GM12864 (cell line): ENCODE measurements around the gene FRMD4B.

Source experiments
- DNase-seq: peaks from one replicate; pipeline ENCODE4 v3.0.0-alpha.2; 2011; ENCODE audit warnings: low read depth
- H3K4me3 ChIP-seq: 2 replicates; pipeline ENCODE4 v1.5.1; 2011; ENCODE audit warnings: mild to moderate bottlenecking, low read depth, low read length, control low read depth
- TF ChIP-seq, protein P1 (sequence below): IDR thresholded peaks from 2 replicates; pipeline ENCODE4 v1.5.1; 2011; ENCODE audit warnings: low read depth, mild to moderate bottlenecking, moderate library complexity, low read length, control low read depth, inconsistent platforms; ENCODE audit errors: missing control alignments

FRMD4B gene

DNA sequence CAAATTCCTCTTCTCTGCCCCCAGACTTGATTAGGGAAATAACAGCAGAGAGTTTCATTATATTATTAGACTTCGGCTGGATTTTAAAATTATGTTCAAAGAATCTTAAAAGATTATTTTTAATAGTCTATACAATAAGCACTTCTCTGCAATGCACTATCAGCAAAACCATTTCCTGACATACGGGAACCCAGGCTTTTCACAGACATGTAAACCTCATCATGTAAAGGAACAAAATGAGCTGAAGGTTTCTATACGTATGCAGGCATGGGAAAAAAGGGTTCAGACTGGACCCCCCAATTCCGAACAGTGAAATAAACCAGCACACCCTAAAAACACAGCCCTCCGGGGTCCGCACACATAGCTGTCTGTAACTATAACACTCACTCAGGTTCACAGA, 185.9 kb downstream of the FRMD4B start:
- DNase-seq = no peak
- TF ChIP-seq, protein P1, sequence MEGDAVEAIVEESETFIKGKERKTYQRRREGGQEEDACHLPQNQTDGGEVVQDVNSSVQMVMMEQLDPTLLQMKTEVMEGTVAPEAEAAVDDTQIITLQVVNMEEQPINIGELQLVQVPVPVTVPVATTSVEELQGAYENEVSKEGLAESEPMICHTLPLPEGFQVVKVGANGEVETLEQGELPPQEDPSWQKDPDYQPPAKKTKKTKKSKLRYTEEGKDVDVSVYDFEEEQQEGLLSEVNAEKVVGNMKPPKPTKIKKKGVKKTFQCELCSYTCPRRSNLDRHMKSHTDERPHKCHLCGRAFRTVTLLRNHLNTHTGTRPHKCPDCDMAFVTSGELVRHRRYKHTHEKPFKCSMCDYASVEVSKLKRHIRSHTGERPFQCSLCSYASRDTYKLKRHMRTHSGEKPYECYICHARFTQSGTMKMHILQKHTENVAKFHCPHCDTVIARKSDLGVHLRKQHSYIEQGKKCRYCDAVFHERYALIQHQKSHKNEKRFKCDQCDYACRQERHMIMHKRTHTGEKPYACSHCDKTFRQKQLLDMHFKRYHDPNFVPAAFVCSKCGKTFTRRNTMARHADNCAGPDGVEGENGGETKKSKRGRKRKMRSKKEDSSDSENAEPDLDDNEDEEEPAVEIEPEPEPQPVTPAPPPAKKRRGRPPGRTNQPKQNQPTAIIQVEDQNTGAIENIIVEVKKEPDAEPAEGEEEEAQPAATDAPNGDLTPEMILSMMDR = no peak
- H3K4me3 ChIP-seq = no peak overlapping the region

DNA sequence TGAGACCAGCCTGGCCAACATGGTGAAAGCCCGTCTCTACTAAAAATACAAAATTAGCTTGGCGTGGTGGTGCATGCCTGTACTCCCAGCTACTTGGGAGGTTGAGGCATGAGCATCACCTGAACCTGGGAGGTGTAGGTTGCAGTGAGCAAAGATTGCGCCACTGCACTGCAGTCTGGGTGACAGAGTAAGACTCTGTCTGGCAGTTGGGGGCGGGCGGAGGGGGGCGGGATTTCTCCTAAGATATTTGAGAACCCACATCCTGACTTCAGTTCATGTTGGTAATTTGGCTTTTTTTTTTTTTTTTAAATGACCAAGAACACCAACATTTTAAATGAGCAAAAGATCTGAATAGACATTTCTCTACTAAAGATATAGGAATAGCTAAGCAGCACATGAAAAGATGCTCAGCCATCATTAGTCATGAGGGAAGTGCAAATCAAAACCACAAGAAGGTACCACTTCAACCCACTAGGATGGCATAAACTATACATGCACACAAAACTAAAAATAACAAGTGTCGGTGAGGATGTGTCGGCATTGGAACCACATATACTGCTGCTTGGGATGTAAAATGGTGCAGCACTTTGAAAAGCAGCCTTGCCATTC, 187.9 kb downstream of the FRMD4B start:
- DNase-seq = no peak
- TF ChIP-seq, protein P1 = no peak
- H3K4me3 ChIP-seq = no peak overlapping the region

DNA sequence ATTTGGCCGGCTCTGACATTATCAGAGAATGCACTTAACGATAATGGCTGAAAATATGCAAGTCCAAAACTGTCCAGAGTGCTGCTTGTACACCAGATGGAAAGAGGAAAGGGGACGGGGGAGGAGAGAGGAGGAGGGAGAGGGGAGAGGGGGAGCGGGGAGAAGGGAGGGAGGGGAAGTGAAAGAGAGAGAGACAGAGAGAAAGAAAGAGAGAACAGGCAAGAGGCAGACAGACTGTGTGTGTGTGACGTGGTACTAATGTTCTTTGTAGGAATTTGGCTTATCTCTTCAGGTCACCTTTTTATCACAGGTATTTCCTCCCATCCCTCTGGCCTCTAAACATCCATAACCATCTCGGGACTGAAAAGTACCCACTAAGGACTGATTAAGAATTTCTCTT, 188.4 kb downstream of the FRMD4B start:
- no peak overlapping the region for H3K4me3 ChIP-seq
- no peak for DNase-seq
- TF ChIP-seq, protein P1 = no peak

DNA sequence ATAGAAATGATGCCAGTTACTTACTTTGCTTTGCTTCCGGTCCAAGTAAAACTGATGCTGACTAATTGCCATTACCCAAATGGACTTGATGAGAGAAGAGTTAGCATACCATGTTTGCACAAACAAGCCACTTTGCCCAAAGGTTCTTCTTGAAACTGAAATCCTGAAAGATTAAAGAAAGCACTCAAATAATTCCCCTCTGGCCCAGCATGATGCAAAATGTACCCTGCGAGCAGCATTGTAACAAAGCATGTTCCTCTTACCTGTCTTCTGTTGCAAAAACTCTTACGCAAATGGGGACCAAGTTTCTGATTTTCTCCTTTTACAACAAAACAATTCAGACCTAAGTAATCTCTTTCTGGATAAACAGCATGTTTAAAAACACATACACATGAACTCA, 189.0 kb downstream of the FRMD4B start:
- H3K4me3 ChIP-seq = no peak overlapping the region
- no peak for DNase-seq
- TF ChIP-seq, protein P1 = no peak

DNA sequence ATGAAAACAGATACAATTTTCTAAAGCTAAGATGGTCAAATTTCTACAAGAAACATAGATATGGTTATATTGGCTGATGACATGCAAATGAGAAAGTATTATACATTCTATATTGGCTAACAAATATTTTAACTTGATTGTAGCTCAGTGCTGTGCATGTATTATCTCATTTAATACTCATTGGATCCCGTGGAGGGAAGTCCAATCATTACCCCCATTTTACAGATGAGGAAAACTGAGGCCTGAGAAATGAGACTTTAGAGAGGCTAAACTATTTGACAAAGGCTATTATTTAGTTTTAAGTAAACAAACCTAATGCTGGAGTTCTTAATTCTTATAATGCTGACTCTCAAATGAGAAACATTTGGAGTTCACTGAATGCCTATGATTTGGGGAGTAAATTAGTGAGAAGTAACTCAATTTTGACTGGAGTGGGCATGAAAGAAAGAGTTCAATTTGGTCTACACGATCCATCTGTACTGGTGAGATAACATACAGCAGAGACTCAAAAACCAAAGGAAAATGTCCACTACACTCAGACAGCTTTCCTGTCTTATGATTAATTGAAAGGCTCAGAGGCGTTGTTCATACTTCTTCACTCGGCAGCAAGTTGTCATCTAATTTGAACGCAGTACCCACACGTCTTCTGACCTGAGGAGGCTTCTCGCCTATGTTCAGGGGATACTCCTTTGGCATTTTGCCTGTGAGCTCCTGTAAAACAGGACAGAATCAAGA, 191.3 kb downstream of the FRMD4B start:
- TF ChIP-seq, protein P1 = no peak
- H3K4me3 ChIP-seq = no peak overlapping the region
- DNase-seq = no peak

DNA sequence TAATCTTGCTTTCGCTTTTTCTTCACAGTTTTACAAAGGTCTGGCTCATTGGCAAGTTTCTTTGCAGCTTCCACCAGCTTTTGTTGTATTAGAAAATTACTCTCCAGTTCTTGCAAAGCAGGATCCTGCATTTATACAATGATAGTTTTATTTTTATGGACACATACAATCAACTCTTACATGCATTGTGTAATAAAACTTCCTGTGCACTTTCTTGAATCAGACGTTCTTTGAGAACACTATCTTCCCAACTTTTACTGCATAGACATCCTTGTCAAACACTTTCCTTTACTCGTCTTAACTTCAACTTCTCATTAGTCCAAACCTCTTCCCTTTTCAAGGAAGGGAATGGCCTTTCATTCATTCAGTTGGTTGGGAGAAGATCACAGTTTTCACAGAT, 192.1 kb downstream of the FRMD4B start:
- no peak for DNase-seq
- TF ChIP-seq, protein P1 = no peak
- no peak overlapping the region for H3K4me3 ChIP-seq

DNA sequence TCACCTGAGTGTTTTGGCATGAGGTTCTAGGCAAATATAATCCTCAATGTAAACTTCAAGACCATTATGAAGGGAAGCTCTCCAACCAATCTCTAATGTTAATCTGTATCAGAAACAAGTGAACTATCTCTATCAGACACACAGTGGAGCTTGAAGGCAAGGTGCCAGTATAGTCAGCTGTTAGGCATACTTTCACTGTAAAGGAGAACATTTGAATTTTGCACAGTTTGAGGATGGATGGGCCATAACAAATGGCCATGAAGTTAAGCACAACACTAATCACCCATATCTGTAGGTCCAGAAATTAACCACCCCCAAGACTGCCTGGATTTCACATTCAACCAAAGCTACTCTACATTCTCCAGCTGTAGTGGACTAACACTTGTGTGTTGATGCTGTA, 194.4 kb downstream of the FRMD4B start:
- TF ChIP-seq, protein P1 = no peak

More for the DNA sequence above, 194.4 kb downstream of the FRMD4B start:
- H3K4me3 ChIP-seq = no peak overlapping the region
- no peak for DNase-seq
